GM19099 (cell line): ENCODE data around the gene DNAJB8.

Experiments used
- POLR2A ChIP-seq: IDR thresholded peaks from 3 replicates; pipeline ENCODE4 v1.6.1; 2011; ENCODE audit warnings: low read depth; ENCODE audit not compliant: insufficient read length; ENCODE audit errors: extremely low read depth

The DNAJB8 gene

DNA sequence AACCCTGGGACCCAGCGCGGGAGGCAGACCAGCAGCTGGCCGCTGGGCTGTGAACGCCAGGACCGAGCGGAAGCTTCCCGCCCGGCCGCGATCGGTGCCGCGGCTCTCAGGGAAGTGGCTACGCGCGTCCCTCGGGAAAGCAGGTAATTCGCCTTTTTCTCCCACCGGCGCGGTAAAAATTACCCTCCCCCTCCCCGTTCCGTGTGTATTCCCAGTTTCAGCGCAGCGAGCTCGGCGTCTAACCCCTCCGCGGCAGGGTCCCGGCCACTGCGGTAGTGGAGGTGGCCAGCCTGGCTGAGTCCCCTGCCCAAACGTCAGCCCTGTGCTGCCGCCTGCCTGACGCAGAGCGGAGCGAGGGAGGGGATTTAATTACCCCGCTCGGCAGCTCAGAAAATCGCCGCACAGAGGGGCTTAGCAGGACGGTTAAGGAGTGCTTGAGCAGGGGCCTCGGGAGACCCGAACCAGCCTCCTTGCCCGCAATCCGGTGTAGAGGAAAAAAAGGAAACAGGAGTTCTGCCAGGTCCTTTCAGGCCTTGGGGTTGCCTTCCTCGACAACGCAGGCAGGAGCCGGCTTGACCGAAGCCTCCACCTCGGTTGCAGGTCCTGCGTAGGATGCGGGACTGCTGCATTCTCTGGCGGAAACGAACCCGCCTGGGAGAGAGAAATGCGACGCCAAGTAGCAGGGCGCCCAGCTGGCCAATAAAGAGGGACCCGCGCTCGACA, 23.4 kb upstream of the DNAJB8 start:
- TF ChIP-seq POLR2A = no peak

- TF ChIP-seq POLR2A = no peak
Observed at GRCh38 chr3:128489674-128489926, 22.9 kb upstream of the DNAJB8 start.

GRCh38 chr3:128488991-128489673, 22.4 kb upstream of the DNAJB8 start:
- TF ChIP-seq POLR2A = no peak

DNA sequence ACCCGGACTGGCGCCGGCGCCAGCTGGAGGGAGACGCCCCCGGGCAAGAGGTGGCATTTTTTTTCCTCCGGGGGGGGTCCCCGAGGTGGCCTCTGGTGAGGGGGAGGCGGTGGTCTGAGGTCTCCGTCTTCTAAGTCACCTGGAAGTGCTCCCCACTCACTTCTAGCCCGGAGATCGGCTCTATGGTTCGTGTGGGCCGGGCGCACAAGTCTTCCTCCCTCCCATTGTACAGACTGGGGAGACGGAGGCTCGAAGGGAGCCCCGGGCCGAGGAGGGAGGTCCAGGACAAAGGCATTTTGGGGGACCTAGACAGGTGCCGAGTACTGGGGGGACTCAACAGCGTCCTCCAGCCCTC, 21.9 kb upstream of the DNAJB8 start:
- no peak for TF ChIP-seq POLR2A

- TF ChIP-seq POLR2A = no peak
Observed at GRCh38 chr3:128487813-128488635, 21.3 kb upstream of the DNAJB8 start.

GRCh38 chr3:128487538-128487812, 20.8 kb upstream of the DNAJB8 start:
- no peak for TF ChIP-seq POLR2A

DNA sequence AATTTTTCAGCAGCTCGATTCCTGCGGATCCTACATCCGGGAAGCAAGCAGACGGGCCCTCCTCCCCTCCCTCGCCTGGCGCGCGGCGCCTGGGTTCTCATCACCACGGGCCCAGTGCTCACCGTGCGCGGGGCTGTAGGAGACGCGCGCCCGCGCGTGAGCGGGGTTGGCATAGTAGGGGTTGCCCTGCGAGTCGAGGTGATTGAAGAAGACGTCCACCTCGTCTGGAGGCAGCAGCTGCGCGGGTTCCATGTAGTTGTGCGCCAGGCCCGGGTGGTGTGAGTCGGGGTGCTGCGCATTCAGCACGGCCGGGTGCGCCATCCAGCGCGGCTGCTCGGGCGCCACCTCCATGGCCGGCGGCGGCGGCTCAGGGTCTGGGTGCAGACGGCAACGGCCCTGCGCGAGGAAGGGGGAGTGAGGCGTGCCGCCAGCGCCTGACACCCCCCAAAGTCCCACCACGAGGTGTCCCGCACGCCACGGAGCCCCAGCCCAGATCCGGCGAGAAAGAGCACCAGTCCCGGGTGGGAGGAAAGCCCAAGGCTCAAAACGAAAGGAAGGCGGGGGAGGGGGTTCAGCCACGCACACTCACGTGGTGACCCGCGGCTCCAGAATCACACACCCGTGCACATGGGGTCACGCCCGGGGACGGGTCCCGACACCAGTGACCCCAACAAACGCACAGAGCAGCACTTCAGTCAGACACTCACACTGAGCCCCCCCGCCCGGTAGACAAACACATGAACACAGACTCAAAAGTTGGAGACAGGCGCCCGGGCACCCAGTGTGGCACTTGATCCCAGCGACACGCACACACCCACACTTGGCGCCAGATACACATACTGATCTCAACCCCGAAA, 20.2 kb upstream of the DNAJB8 start:
- TF ChIP-seq POLR2A = no peak

GRCh38 chr3:128486205-128486628, 19.5 kb upstream of the DNAJB8 start:
- no peak for TF ChIP-seq POLR2A

DNA sequence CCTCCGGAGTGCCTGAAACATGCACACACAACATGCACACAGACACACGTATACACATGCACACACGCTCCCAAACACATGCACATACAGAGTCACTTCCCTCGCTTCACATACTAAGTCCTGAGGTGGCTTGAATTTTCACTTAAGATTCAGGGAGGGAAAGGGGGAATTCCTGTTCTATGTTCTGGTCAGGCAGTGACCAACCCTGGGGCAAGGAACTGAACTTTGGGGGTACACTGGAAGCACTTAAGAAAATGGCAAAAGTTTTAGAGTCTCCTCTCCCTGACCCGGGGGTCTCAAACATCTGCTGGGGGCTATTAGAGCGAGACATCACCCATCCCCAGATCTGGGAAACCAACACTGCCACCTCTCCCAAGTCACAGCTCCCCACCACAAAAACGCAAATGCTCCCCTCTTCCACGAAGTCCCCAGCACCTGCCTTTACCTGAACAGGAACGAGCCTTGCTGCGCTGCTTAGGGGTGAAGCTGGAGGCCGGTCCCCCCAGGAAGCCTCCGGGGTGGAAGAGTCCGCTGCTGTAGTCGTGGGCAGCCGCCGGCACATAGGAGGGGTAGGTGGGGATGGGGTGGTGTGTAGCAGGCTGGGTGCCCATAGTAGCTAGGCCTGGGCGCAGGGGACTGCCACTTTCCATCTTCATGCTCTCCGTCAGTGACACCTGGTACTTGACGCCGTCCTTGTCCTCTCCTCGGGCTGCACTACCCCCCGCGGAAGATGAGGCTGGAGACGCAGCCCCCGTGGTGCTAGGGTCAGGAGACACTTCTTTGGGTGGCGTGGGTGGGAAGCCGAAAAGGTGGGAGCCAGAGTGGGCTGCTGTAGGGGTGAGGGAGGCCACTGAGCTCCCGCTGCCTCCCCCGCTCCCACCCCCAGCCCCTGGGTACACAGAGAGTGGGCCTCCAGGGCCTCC, 18.9 kb upstream of the DNAJB8 start:
- no peak for TF ChIP-seq POLR2A

- TF ChIP-seq POLR2A = no peak
Observed at GRCh38 chr3:128484404-128485281, 18.0 kb upstream of the DNAJB8 start.

- TF ChIP-seq POLR2A = no peak
Observed at GRCh38 chr3:128483657-128484403, 17.1 kb upstream of the DNAJB8 start.

DNA sequence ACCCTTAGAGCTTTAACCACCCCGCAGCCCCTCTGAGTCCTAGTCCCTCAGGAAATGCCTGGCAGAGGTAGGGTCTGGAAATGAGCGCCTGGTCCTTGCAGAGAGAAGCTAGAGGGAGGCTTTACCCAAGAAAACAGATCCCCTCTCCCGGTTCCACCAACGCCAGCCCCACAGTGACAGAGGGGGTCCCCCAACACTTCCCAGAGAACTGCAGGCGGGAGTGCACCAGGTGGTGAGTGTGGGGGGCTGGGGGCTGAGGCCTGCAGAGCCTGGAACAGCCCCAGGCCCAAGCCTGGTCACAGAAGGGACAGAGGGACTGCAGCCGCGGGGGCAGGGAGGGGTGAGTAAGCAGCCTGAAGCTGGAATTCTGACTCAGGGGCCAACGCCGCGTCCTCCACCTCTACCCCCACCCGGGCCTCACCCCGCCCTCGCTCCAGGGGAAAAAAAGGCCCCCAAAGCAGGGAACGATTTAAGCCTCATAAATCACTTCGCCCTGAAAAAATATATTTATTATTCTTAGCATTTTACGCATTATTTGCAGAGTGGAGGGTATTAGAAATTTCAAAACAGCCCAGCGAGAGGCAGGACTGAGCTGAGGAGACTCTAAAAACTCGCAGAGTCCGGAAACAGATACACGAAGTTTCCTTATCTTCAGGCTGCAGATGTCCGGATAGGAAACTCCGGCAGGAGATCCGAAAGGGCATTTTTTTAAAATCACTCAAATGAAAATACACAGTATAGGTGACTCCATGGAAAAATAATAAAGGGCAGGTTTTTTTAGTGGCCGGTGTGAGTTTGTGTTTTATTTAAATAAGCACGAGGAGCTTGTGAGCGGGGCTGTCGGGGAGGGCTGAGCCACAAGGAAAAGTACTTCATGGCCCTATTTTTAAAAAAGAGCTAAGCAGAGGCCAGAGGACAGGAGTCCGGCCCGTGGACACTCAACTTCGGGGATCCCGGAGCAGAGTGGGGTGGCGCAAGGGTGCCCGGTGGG, 16.3 kb upstream of the DNAJB8 start:
- TF ChIP-seq POLR2A = no peak

DNA sequence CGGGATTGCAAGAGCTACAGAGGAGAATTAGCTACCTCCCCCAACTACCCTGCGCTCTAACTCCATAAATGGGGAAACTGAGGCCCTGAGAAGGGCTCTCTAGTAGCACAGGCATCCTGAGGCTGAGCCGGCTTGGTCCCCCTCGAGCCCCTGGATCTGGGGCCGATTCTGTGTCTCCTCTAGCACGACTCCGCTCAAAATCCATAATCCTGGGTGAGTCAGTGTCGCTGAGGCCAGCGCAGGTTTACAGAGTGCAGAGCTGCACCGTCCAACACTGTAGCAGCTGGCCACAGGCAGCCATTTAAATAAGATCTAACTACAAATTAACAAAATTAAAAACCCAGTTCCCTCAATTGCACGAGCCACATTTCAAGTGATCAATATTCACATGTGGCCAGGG, 15.5 kb upstream of the DNAJB8 start:
- TF ChIP-seq POLR2A = no peak
